ENCODE results near the gene BRAF. TPM values are rescaled to one million over a fixed set of nuclear protein-coding genes. Genes with fewer than 3 reads are reported as not detected.
"Not testable (repeated sequence)": the region's sequence is repeated elsewhere in the genome, so short reads cannot be mapped to it uniquely, and the experiment has no call there.

Gene BRAF
- total and polyA plus RNA-seq, 2 of the 8 experiments (the other 6 are each of a cell fraction or from before 2014, with no cell fraction given): 11.4 to 32.6 TPM

- no peak for TF ChIP-seq ATF2 (IDR thresholded peaks at IDR 0.05; ENCODE audit: low read length)
Observed at GRCh38 chr7:140744005-140744404, 180.7 kb downstream of the BRAF start (continued).

DNA sequence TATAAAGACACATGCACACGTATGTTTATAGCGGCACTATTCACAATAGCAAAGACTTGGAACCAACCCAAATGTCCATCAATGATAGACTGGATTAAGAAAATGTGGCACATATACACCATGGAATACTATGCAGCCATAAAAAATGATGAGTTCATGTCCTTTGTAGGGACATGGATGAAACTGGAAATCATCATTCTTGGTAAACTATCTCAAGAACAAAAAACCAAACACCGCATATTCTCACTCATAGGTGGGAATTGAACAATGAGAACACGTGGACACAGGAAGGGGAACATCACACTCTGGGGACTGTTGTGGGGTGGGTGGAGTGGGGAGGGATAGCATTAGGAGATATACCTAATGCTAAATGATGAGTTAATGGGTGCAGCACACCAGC is 181.5 kb downstream of the BRAF start:
- H3K9ac ChIP-seq (replicated peaks in 1 of 4; ENCODE audit: extremely low read depth in 1 of 4, low read depth in 3 of 4, low read length in 3 of 4); H4K91ac ChIP-seq (replicated peaks; ENCODE audit: insufficient read length, low read length); H3K4me1 ChIP-seq (replicated peaks in 1 of 4; ENCODE audit: control insufficient read depth in 3 of 4, insufficient read depth in 4 of 4, low read length in 3 of 4); H3K56ac ChIP-seq (replicated peaks; ENCODE audit: insufficient read length, low read depth, low read length); H3K23ac ChIP-seq (ENCODE audit: insufficient read length); H2BK15ac ChIP-seq (ENCODE audit: low read length); H3K27ac ChIP-seq (ENCODE audit: low read depth, low read length); H3K23me2 ChIP-seq (ENCODE audit: low read depth, low read length); H2BK5ac ChIP-seq (ENCODE audit: low read depth, low read length); FAIRE-seq; H3K18ac ChIP-seq (ENCODE audit: extremely low read depth, low read length); H4K20me1 ChIP-seq (replicated peaks in 1 of 2; ENCODE audit: control insufficient read depth in 1 of 2, insufficient read depth in 2 of 2, low read length in 2 of 2); H3K27me3 ChIP-seq (replicated peaks in 1 of 4; ENCODE audit: control insufficient read depth in 3 of 4, extremely low read depth in 1 of 4, insufficient read depth in 3 of 4, low read length in 3 of 4); H4K8ac ChIP-seq (ENCODE audit: extremely low read depth, insufficient read depth, low read length); POLR2A ChIA-PET (ENCODE audit: partially characterized antibody); H3K79me1 ChIP-seq (ENCODE audit: low read depth, low read length); H2AK5ac ChIP-seq (ENCODE audit: low read depth, low read length); H2BK20ac ChIP-seq (ENCODE audit: low read length); H3K14ac ChIP-seq (ENCODE audit: insufficient read length); H3K4me2 ChIP-seq (ENCODE audit: insufficient read depth in 1 of 2, low read depth in 2 of 2, low read length in 2 of 2); H3K9me3 ChIP-seq (ENCODE audit: insufficient read depth in 2 of 2, low read depth in 1 of 2, low read length in 1 of 2); H2AFZ ChIP-seq (ENCODE audit: low read length); H3K4me3 ChIP-seq (ENCODE audit: extremely low read depth in 1 of 4, insufficient read depth in 2 of 4, low read depth in 3 of 4, low read length in 4 of 4); H4K5ac ChIP-seq (ENCODE audit: insufficient read length, low read depth, low read length); H3K79me2 ChIP-seq (ENCODE audit: control insufficient read depth in 1 of 2, insufficient read depth in 2 of 2, low read length in 2 of 2); H3K4ac ChIP-seq (replicated peaks; ENCODE audit: insufficient read length, low read depth, low read length); H2BK120ac ChIP-seq (replicated peaks; ENCODE audit: low read depth, low read length); DNase-seq (ENCODE audit: low read depth in 1 of 2, low spot score in 2 of 2); H2BK12ac ChIP-seq (ENCODE audit: low read depth, low read length): not testable (repeated sequence)
- WGBS, 2 experiments (ENCODE audit: extremely low coverage in 1 of 2, insufficient coverage in 1 of 2, insufficient read length in 1 of 2, insufficient replicate concordance in 2 of 2, low coverage in 1 of 2, low lambda C conversion rate in 2 of 2, missing lambda C conversion rate in 1 of 2): 100% methylated on average over 2 of the region's 4 CpGs; no CpG with 5 or more reads in 1 of the 2 experiments
- CTCF ChIA-PET (ENCODE audit: partially characterized antibody): interaction anchor here (1.1 to 1.6 kb wide), 4 partner anchors 17 to 82 kb away, joined by 3 read pairs; no protein-coding TSS in a partner anchor
- H3K36me3 ChIP-seq (ENCODE audit: control insufficient read depth in 2 of 4, insufficient read depth in 4 of 4, low read length in 3 of 4): peaks cover 0 to 11% (median 1%) of the 10 kb centered on the region in 4 experiments; a peak in 3 of 8 replicates
